Measurements from ENCODE around the gene FRMD4A.
A peak's percentile ranks its signal among the peaks of the same experiment; 100 is the strongest.

Gene FRMD4A

DNA sequence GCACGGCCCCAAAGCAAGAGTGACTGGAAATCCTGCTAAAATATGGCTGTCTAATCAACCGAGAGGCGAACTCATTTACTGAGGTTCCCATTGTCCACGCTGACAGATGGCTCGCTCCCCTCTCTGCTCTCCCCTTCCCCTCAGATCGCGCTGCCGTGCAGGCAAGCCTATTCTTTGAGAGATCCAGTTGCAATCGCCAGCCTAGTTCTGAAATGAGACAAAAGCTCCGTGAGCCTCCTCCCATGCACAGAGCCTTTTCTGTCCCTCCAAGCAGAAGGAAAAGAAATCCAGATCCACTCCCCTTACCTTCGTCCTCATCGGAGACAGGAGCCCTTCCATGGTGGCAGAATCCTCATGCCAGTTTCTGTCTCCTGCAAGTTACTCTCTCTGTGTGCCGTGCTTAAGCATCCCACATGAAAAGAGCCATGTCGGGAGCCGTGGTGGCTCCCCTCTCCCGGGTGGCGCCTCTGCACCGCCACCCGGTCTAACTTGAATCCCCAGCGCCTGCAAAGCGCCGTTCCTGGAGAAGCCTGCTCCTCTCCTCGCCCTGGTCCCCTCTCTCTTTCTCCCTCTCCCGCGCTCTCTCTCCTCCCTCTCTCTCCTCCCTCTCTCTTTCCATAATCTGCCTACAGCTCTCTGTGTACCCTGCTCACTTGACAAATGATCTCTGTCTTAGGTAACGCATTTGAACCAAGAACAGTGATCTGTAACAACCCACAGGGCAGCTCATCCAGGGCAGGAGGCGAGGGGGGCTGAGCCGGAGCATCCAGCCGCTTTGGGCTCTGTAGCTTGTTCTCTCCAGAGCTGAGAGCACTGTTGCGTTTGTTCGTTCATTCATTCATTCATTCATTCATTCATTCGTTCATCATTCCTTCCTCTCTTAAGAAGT, 156.8 kb downstream of the FRMD4A start:
- intact Hi-C loops (cut with DNase I) = no loop called here
- peak; percentile 6 to 80 (median 56) for DNase-seq

DNA sequence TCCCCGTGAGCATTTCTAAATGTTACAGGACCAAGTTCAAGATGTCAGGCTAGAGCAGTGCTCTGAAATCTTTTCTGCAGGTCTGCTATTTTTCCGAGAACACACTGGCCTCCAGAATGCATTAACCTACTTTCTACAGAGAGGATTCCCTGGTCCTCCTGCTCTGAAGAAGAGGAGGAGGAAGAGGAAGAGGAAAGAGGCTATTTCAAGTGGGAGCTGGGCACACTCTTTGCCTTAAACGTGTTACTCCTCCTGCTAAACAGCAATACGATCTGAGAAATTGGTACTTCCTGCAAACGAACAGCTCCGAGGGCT, 157.4 kb downstream of the FRMD4A start:
- no peak for DNase-seq
- intact Hi-C loops (cut with DNase I) = no loop called here

DNA sequence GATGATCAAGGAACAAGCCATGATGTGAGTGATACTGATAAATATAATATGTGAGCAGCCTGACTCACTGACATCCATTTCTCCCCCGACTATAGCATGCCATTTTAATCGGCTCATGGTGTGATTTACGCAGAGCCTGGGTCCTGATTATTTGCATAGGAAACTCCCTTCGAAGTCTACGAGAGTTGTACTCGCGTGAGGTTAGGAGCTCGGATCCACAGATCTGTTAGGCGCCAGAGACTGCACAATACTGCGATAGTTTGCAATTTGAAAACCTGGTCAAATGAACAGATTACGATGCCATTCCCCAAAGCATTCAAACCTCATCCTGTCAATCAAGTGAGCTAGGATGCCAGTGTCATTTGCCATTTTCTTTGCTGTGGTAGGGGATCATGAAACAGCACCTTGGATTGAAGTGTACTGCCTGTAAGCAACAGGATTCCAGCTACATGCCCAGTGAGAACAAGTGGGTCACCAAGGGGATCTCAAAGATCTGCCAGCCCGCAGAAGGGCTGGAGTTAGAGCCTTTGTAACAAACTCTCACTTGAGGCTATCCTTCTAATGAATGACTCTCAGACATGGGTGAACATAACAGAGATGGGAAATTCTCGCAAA, 158.3 kb downstream of the FRMD4A start:
- no peak for DNase-seq
- intact Hi-C loops (cut with DNase I) = no loop called here

DNA sequence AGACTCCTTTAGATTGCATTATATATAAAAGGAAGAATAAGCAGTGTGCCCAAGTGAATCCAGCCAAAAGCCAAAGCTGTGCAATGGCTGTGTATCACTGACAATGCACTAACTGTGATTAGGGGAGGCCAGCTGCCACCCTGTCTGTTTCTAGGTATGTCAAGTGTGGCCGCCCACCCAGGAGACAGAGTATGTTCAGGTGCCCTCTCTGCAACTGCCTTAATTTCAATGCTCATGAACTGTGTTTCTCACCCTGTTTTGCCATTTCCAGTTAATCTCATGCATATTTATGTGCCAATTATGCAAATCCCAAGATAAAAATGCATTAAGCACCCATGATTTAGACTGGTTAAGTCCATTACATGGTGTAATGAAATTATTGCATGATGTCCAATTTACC, 159.4 kb downstream of the FRMD4A start:
- intact Hi-C loops (cut with DNase I) = no loop called here
- no peak for DNase-seq

DNA sequence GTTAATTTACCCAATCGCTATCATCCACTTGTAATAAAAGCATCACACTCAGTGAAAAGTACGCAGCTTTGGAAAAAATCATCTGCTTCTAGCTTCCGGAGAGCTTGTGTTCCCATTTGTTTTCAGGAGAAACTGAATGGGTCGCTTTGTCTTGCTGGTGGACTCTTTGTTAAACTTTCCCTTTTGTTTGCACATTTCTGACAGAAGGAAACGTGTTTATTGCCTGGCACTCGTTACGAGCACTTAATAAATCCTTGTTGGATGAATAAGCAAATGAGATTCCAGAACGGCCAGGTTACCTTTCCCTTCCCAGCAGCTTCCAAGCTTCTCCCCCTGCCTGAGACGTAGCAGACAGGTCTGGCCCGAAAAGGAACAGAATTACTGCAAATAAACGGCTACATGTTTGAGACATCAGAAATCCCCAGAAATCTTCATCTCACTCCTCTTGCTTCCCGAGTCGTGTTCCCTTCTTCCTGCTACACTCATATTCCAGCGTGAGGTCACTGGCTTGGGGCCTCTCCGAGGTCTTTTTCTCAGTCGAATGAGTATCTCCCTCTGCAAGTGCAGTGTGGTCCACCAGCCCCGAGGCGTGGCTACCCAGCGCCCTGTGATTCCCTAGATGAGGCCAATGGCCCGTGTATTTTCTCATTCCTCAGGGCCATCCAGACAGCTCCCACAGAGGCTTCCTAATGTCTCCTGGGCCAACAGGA, 167.2 kb downstream of the FRMD4A start:
- DNase-seq = peak in 2 of 42 donors; percentile 7 to 18
- intact Hi-C loops (cut with DNase I) = no loop called here

DNA sequence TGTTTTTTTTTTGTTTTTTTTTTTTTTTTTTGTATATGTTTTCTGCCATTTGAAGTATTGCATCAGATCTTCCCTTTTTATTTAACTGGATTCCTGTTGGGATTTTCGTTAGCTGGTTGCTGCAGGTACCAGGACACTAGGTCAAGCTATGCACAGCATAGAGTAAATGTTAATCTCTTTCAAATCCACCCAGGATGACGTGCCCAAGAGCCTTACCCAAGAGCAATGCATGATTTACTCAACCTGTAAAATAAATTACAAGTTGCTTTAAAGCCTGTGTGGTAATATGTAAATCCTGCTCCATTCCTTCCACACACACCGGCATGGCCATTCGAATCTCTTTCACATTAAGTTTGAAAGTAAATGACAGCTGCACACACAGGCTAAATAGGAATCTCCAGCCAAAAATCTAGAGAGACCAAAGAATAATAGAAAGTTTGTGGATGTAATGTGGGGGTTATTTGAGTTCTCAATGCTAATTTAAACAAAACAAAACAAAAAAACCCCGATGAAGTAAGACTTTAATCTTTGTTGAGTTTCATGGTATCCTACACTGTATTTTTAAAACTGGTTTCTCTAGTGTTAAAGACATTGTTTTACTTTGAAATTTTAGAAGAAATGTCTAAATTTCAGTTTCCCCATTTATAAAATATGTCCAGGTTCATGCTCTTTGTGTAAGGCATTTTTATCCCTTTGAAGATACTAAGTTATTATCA, 167.9 kb downstream of the FRMD4A start:
- DNase-seq = no peak
- intact Hi-C loops (cut with DNase I) = no loop called here

DNA sequence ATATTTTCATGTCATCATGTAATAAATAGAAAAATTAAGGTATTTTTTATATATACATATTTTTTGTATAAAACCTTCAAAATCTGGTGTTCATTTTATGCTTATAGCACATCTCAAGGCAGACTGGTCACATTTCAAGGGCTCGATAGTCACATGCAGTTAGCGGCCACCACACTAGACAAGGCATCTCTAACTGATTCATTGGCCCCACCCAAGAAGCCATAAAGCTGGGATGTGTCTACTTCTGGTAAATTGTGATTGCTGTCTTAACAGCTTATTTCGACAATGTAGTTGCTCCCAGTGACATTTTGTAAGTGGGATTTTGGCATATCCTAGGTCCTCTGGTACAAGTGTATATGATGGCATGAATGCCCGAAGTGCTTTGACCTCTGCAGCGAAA, 168.7 kb downstream of the FRMD4A start:
- no peak for DNase-seq
- intact Hi-C loops (cut with DNase I) = no loop called here

DNA sequence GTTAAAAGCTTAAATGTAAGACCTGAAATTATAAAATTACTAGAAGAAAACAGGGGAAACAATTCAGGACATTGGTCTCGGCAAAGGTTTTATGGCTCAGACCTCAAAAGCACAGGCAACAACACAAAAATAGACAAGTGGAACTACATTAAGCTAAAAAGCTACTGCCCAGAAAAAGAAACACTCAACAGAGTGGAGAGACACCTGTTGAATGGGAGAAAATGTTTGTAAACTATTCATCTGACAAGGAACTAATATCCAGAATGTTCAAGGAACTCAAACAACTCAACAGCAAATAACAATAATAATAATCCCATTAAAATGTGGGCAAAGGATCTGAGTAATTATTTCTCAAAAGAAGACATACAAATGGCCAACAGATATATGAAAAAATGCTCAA, 170.4 kb downstream of the FRMD4A start:
- intact Hi-C loops (cut with DNase I) = no loop called here
- DNase-seq = no peak

DNA sequence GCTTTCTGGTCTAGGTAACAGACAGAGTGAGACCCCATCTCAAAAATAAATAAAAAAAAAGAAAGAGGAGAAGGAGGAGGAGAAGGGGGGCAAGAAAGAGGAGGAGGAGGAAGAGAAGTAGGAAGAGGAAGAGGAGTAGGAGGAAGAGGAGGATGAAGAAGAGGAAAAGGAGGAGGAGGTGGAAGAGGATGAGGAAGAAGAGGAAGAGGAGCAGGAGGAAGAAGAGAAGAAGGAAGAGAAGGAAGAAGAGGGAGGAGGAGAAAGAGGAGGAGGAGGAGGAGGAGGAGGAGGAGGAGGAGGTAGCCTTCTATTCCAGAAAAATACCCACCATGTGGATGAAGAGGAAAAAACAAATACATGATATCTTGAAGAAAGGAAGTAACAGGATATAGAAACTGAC, 172.1 kb downstream of the FRMD4A start:
- DNase-seq = no peak
- intact Hi-C loops (cut with DNase I) = no loop called here

DNA sequence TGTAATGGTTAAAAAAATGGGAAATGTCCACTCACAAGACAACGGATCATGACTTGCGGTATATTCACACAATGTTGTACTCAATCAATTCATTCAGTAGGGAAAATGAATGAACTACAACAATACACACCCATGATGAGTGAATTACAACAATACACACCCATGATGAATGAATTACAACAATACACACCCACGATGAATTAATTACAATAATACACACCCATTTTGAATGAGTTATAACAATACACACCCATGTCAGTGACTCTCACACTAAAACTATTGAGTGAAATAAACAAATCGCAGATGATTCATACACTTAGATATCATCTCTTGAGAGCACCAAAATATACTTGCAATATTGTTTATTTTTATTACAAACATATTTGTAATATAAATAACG, 174.6 kb downstream of the FRMD4A start:
- DNase-seq = no peak
- intact Hi-C loops (cut with DNase I) = no loop called here

DNA sequence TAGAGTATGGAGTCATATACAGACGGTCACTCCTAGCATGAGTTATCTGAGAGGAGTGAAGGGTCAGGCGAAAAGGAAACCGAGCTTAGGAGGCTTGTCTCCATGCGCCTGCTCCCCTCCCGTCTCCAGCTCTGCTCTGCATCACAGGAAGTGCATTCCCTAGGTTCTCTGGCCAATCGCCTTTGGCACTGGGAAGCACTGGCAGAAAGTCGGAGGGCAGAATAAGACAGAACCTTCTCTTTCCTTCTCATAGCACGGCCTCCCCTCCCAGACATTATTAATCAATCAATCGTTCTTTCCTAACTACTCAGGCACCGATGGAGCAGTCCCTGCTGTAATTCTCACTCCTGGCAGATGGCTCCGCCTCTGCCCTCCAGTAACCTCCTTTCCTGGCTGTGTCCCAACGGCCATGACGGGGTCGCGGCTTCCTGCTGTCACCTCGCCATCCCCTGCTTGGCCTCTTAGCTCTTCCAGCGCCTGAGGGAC, 177.1 kb downstream of the FRMD4A start:
- intact Hi-C loops (cut with DNase I) = no loop called here
- no peak for DNase-seq

DNA sequence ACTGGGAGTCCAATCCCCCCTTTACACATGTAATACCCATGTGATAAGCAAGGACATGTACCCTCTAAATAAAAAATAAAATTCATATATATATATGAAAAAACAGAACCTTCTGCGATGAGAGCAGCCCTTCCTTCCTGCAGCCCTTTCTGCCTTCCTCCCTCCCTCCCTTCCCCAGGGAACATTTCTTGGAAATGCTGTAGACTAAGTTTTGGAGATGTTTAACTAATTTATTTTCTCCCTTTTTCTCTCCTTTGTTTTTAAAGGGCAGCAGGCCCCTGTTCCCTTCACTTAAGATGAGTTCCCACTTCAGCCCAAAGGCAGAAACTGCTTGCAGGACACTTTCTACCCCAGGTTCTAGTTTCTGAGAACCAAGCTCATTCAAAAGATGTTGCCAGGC, 179.2 kb downstream of the FRMD4A start:
- intact Hi-C loops (cut with DNase I) = no loop called here
- DNase-seq = no peak

DNA sequence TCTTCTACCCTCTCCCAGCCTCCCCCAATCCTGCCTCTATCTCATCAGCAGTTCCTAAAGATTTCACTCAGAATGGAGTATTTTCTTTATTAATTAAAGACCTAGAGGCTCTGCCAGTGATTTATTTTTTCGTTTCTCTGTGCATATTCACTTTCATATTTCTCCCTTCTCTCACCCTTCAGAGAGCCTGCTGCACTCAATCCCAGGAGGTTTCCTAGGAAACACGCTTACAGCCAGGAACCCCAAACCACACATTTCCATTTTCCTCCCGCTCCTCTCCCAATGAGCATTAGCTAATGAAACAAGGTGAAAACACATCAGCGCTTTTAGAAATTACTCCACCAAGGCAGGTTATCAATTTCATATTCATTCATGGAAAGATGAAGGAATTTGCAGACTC, 180.2 kb downstream of the FRMD4A start:
- DNase-seq = peak in 11 of 42 donors; percentile 11 to 65 (median 32)
- intact Hi-C loops (cut with DNase I) = no loop called here

DNA sequence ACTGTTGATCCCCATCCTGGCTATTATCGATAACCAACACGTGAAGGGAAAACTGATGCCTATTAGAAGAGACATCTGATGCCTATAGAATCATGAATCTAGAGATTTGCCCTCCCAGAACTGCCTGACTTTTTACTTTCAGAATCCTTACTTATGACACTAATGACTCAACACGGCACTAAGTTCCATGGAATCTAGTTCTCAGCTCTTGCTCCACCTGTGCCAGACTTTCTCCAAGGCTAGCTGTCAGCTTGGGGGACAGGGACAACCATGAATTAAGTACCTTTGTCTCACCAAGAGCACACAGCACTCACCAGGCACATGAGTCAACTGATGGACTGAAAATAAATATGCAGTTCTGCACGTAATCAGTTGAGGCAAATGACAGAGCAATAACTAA, 184.2 kb downstream of the FRMD4A start:
- intact Hi-C loops (cut with DNase I) = no loop called here
- no peak for DNase-seq

DNA sequence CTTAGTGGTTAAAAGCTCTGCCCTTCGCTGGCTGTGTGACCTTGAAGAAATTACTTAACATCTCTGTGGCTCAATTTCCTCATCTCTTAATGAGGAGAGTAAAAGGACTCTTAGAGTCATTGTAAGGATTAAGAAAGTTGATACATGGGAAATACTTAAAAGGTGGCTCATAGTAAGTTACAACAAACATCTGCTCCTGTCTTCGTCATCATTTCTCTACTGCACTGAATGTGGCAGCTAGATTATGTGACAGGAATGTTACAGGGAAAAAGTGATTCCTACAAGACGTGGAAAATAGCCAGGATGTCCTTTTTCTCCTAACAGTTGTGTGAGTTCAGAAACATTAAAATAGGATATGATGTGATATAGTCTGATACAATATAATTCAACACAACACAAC, 184.7 kb downstream of the FRMD4A start:
- DNase-seq = no peak
- intact Hi-C loops (cut with DNase I) = no loop called here

DNA sequence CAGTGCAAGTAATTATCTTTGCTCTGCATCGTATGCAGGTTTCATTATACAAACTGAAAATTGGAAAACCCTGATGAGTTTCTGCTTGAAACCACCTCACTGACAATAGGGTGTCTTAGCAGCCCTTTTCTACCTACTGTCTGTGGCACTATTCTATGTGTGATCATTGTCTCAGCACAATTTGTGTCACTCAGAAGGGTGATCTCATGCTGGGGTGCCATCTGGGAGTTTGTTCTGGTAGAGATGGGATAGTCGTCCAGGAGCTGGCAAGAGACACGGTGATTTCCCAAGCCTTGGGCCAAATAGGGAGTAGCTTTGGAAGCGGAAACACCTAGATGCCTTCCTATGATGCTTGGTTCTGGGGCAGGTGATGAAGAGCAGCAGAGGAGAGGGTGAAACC, 186.3 kb downstream of the FRMD4A start:
- no peak for DNase-seq
- intact Hi-C loops (cut with DNase I) = no loop called here

DNA sequence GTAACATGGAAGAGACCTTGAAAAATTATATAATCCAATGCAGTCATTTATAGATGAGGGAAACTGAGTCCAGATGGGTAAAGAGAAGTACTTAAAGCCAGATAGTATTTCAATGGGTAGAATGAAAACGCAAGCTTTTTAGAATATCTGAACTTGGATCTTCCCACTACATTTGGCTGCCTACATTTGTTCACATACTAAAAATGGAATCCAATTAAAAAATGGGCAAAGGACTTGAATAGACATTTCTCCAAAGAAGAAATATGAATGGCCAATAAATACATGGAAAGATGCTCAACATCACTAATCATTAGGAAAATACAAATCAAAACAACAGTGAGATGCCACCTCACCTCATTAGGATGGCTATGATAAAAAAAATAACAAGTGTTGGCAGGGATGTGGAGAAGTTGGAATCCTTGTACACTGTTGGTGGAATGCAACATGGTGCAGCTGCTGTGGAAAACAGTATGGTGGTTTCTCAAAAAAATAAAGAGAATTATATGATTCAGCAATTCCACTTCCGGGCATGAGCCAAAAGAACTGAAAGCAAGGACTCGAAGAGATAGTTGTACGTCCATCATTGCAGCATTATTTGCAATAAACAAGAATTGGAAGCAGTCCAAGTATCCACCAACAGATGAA, 188.0 kb downstream of the FRMD4A start:
- DNase-seq = no peak
- intact Hi-C loops (cut with DNase I) = no loop called here

DNA sequence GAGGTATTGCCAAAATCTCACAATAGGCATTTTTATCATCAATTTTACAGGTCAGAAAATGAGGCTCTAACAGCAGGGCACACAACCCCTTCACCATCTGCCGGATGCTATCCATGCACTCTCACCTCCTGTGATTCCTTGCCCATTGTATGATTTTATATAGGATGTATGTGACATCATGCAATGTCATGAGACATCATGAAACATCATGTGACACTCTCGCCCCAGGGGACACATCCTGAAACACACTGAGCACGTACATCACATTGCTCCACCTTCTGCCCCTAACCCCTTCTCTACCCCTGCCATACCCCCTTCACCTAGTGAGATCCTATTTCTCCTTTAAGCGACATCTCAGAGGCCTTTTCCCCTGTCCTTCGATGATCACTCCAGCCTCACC, 189.4 kb downstream of the FRMD4A start:
- intact Hi-C loops (cut with DNase I) = no loop called here
- no peak for DNase-seq

DNA sequence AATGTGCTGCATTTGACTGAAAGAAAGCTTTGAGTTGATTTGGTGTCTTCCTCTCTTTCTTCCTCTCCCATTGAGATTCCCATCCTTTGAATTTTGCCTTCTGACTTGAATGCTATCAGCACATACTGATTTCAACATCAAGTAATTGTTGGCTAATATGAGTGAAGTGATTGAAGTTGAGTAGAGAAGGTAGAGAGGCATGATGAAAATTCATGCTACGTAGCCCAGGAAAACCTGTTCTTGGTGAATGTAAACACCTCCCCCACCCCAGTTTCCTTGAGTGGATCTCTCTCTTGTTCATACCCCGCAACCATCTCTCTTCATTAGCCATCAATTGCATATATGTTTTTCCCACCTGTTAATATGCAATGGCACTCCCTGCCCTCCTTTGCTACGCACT, 193.3 kb downstream of the FRMD4A start:
- no peak for DNase-seq
- intact Hi-C loops (cut with DNase I) = no loop called here
